GM21529 (cell line): ENCODE results near the gene AGAP5.
A peak's percentile ranks its signal among the peaks of the same experiment; 100 is the strongest.

ENCODE experiments used
- ATAC-seq: cut with Tn5 transposase; IDR thresholded peaks from one replicate; pipeline ENCODE4 v1.9.1; 2021; ENCODE audit not compliant: unreplicated experiment

Gene AGAP5

DNA sequence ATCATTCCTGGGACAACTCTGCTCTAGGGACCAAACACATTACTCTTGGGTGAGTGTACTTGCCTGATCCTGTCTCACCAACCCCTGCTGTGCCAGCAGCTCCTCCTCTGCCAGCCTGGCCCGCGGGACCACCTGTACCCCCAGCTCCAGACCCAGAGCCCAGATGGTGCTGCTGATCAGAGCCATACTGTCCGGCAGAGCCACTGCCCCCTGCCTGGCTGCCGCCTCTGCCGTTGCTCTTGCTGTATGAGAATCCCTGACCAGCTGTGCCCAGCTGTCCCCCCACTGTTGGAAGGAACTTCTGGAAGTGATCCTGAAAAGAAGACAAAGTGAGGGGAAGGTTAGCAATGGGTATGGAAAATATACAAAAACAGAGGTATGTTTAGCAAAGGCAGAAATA is 63.5 kb downstream of the AGAP5 start:
- no peak for ATAC-seq

- ATAC-seq = no peak
Measured at GRCh38 chr10:73629165-73629564, 68.7 kb downstream of the AGAP5 start.

- no peak for ATAC-seq
Measured at GRCh38 chr10:73628405-73628804, 69.5 kb downstream of the AGAP5 start.

GRCh38 chr10:73627300-73627699 is 70.6 kb downstream of the AGAP5 start:
- no peak for ATAC-seq

DNA sequence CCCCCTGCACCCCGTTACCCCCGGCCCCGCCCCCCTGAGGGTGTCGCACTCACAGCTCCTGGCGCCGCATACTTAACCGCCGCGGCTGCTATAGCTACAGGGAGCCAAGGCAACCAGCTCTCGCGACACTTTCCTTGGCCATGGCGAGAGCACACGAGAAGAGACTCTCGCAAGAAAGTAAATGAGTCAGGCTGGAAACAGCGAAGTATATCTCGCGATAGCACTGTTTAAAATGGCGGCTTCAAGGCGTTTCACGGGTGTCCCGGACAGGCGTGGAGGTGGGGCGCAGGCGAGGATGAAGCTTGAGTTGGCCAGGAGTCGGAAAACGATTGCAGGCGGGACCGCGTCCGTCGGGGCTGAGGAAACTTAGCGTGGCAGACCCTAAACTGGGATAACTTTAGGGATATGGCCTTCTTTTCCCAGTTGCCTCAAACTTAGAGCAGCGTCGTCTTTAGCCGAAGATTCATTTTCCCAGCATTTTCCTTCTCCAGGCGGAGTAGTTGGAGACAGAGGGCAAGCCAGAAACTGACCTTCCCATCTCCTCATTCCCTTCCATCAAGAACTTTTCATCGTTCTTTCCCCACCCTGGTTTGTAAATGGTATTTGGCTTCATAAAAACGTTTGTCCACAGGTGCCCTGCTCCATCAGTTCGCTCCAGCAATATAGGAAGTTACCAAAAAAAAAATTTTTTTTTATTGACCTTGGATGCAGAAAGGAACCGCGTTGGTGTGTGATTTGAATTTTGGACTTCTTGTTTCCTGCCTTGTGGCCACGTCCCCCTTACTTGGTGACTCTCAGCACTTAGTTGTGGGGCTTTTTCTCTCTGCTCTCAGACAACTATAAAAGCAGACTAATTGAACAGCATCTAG is 71.8 kb downstream of the AGAP5 start:
- ATAC-seq = peak; percentile 99

DNA sequence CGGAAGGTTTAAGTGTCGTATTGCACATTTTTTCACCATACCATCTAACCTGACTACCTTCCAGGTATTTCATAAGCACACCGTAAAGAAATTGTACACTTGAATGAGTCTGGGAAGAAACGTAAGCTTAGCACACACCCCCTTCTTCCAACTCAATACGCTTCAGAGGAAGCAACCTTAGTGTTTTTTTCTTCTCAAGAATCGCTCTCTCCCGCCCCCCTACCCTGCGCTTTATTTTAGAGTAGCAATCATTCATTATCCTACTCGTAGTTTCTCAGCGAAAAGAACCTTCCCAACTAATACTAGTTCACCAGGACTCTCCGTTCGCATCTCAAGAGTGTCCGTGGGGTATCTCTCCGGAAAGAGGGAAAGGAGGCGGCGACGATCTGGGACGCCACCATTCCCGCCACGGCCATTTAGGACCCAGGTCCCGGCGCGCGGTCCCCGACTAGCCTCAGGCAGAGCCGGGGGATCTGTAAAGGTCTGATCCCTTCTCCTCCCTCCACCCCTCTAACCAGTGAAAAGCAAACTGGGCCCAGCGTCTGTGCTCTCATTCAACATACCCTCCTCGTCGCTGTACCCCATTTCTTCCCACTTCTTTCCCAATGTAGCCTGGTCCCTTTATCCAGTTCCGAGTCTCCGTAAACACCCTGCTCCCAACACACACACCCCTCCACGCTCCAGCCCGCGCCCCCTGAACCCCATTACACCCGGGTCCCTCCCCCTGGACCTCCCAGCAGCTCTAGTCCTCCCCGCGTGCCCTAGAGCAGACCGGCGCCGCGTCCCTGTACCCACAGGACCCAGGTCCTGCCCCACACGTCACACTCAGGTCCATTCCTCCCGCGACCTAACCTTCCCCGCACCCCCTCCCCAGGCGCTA is 72.7 kb downstream of the AGAP5 start:
- ATAC-seq = peak; percentile 11
